Tibial artery (tissue), 4 donors: ENCODE results near the gene IFI6.

Experiments
- DNase-seq, 2 donors: peaks; one replicate each; pipeline ENCODE4 v3.0.0-alpha.2; 2019
- H3K27ac ChIP-seq, 2 donors: fragments of 200-600 bp; sonication (generic) in 1 of 2; 1 replicate in 1 of 2; 2 replicates in 1 of 2; pipeline ENCODE4 v1.5.1; 2018 to 2019; ENCODE audit warnings: mild to moderate bottlenecking in 1 of 2
- H3K27me3 ChIP-seq, 2 donors: fragments of 200-600 bp; sonication (generic) in 1 of 2; one replicate each; pipeline versions ENCODE4 v1.5.1 to v1.6.0; 2016 to 2019
- H3K36me3 ChIP-seq, 3 donors: fragments of 200-600 bp; sonication (generic) in 2 of 3; one replicate each; pipeline ENCODE4 v1.5.1; 2016 to 2019; ENCODE audit warnings: mild to moderate bottlenecking in 2 of 3
- H3K4me1 ChIP-seq, 4 donors: fragments of 200-600 bp; sonication (generic) in 2 of 4; 1 replicate in 3 of 4; 2 replicates in 1 of 4; pipeline ENCODE4 v1.5.1; 2016 to 2019
- H3K4me3 ChIP-seq, 2 donors: fragments of 200-600 bp; sonication (generic) in 1 of 2; 1 replicate in 1 of 2; 2 replicates in 1 of 2; pipeline ENCODE4 v1.5.1; 2018 to 2019; ENCODE audit warnings: mild to moderate bottlenecking in 2 of 2
- H3K9me3 ChIP-seq, 3 donors: fragments of 200-600 bp; sonication (generic) in 1 of 3; one replicate each; pipeline ENCODE4 v1.5.1; 2016 to 2019
- intact Hi-C: fragments of 100-400 bp; cut with DNase I; formaldehyde crosslinking; loops from one replicate; pipeline ENCODE4 v1.15.0; 2023; ENCODE audit warnings: low total_unique reads
- TF ChIP-seq, protein P1 (sequence below), 2 experiments: fragments of 200-600 bp in 1 of 2; fragments of 450-650 bp in 1 of 2; IDR thresholded peaks; one replicate each; pipeline ENCODE4 v1.5.1; 2017 to 2019; ENCODE audit warnings: antibody characterized with exemption in 2 of 2, mild to moderate bottlenecking in 1 of 2, moderate library complexity in 1 of 2

The IFI6 gene

GRCh38 chr1:27650171-27650538, 21.8 kb downstream of the IFI6 start:
- H3K27ac ChIP-seq = no peak overlapping the region
- intact Hi-C loops = no loop called here
- TF ChIP-seq, protein P1, sequence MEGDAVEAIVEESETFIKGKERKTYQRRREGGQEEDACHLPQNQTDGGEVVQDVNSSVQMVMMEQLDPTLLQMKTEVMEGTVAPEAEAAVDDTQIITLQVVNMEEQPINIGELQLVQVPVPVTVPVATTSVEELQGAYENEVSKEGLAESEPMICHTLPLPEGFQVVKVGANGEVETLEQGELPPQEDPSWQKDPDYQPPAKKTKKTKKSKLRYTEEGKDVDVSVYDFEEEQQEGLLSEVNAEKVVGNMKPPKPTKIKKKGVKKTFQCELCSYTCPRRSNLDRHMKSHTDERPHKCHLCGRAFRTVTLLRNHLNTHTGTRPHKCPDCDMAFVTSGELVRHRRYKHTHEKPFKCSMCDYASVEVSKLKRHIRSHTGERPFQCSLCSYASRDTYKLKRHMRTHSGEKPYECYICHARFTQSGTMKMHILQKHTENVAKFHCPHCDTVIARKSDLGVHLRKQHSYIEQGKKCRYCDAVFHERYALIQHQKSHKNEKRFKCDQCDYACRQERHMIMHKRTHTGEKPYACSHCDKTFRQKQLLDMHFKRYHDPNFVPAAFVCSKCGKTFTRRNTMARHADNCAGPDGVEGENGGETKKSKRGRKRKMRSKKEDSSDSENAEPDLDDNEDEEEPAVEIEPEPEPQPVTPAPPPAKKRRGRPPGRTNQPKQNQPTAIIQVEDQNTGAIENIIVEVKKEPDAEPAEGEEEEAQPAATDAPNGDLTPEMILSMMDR (IDR thresholded peaks at IDR 0.05) = no peak
- peaks cover 0 to 17% (median 7%) of the 10 kb centered on the region in 4 donors for H3K4me1 ChIP-seq
- no peak overlapping the region for H3K4me3 ChIP-seq
- no peaks in the 10 kb centered on the region for H3K36me3 ChIP-seq
- H3K27me3 ChIP-seq = no peaks in the 10 kb centered on the region
- no peak for DNase-seq
- H3K9me3 ChIP-seq = no peaks in the 10 kb centered on the region

DNA sequence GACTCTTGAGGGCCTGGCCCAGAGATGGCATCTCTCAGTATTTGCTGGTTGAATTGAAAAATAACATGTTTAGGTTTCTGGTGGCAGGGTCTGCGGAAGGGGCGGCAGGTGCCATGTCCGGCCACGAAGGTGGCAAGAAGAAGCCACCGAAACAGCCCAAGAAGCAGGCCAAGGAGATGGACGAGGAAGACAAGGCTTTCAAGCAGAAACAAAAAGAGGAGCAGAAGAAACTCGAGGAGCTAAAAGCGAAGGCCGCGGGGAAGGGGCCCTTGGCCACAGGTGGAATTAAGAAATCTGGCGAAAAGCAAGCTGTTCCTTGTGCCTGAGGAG, 22.7 kb downstream of the IFI6 start:
- Histone ChIP-seq H3K27me3 (no peaks in the 10 kb centered on the region), H3K9me3 (no peaks in the 10 kb centered on the region), H3K4me1 (peaks cover 0 to 17% (median 7%) of the 10 kb centered on the region in 4 donors), H3K4me3 (no peak overlapping the region), H3K27ac (no peak overlapping the region), H3K36me3 (no peaks in the 10 kb centered on the region)
- TF ChIP-seq, protein P1 (IDR thresholded peaks at IDR 0.05) = no peak
- intact Hi-C loops = no loop called here
- no peak for DNase-seq

- Histone ChIP-seq H3K4me3 (no peak overlapping the region), H3K9me3 (no peaks in the 10 kb centered on the region), H3K27me3 (no peaks in the 10 kb centered on the region), H3K36me3 (no peaks in the 10 kb centered on the region), H3K27ac (no peak overlapping the region), H3K4me1 (peaks cover 0 to 21% (median 7%) of the 10 kb centered on the region in 4 donors)
- intact Hi-C loops = no loop called here
- no peak for DNase-seq
- TF ChIP-seq, protein P1 (IDR thresholded peaks at IDR 0.05) = no peak
Measured at GRCh38 chr1:27648602-27649305, 23.2 kb downstream of the IFI6 start.

- intact Hi-C loops = loop anchor here (2.0 kb wide), 1 partner anchor 15 kb away; no protein-coding TSS in a partner anchor
- no peaks in the 10 kb centered on the region for H3K36me3 ChIP-seq
- TF ChIP-seq, protein P1 (IDR thresholded peaks at IDR 0.05) = no peak
- no peaks in the 10 kb centered on the region for H3K9me3 ChIP-seq
- H3K27ac ChIP-seq = no peak overlapping the region
- DNase-seq = no peak
- H3K4me1 ChIP-seq = peaks cover 0 to 24% (median 7%) of the 10 kb centered on the region in 4 donors
- no peaks in the 10 kb centered on the region for H3K27me3 ChIP-seq
- H3K4me3 ChIP-seq = no peak overlapping the region
Measured at GRCh38 chr1:27647328-27647727, 24.7 kb downstream of the IFI6 start.

DNA sequence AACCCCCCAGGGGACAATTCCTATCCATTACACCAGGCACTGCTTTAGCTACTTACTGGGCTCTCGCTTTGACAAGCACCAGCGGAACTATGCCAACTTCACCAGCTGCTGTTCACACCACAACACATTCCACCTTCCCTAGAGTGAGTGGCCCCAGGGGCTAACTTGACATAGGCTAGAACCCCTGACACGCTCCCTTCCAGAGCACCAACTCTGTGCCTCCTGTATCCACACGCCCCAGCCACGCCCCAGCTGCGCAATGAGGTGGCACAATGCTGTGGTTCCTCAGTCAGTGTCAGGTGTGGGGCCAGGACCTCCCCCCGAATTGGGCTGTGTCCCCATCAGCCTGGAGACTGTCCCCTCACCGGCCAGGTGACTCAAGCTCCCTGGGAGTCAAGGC, 25.3 kb downstream of the IFI6 start:
- no peaks in the 10 kb centered on the region for H3K9me3 ChIP-seq
- intact Hi-C loops = loop anchor here (2.0 kb wide), 1 partner anchor 16 kb away; no protein-coding TSS in a partner anchor
- no peaks in the 10 kb centered on the region for H3K36me3 ChIP-seq
- H3K4me1 ChIP-seq = peaks cover 0 to 24% (median 7%) of the 10 kb centered on the region in 4 donors
- H3K4me3 ChIP-seq = no peak overlapping the region
- H3K27ac ChIP-seq = no peak overlapping the region
- TF ChIP-seq, protein P1 (IDR thresholded peaks at IDR 0.05) = no peak
- DNase-seq = no peak
- no peaks in the 10 kb centered on the region for H3K27me3 ChIP-seq

DNA sequence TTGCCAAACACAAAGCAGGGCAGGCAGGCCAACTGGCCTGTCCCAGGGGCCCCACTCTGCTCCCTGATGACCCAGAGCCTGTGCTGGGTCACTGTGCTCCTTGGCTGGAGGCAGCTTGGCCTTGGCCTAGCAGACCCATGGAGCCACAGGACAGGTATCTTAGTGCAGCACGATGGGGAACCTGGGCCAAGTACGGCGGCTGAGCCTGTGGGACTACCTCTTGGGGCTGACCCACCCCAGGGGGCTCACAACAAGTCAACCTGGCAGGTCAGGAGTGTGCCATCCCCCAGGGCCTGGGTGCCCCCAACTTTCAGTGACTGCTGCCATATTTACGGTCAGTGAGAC, 26.9 kb downstream of the IFI6 start:
- no peak overlapping the region for H3K27ac ChIP-seq
- no peaks in the 10 kb centered on the region for H3K27me3 ChIP-seq
- peaks cover 0 to 19% (median 7%) of the 10 kb centered on the region in 4 donors for H3K4me1 ChIP-seq
- DNase-seq = no peak
- no peaks in the 10 kb centered on the region for H3K9me3 ChIP-seq
- intact Hi-C loops = no loop called here
- H3K36me3 ChIP-seq = no peaks in the 10 kb centered on the region
- no peak overlapping the region for H3K4me3 ChIP-seq
- TF ChIP-seq, protein P1 (IDR thresholded peaks at IDR 0.05) = no peak
